Stimulated activated CD4-positive, alpha-beta T cell treated with anti-CD3 and anti-CD28 coated beads, Interleukin-4, amount 100 ng/mL, for 4 hours (primary cell): ENCODE results near the gene RING1.
"Not testable (repeated sequence)": the region's sequence is repeated elsewhere in the genome, so short reads cannot be mapped to it uniquely, and the experiment has no call there.

ENCODE experiments used
- DNase-seq, 2 experiments: peaks; one replicate each; pipeline ENCODE4 v3.0.0-alpha.2; 2020

RING1 gene

DNA sequence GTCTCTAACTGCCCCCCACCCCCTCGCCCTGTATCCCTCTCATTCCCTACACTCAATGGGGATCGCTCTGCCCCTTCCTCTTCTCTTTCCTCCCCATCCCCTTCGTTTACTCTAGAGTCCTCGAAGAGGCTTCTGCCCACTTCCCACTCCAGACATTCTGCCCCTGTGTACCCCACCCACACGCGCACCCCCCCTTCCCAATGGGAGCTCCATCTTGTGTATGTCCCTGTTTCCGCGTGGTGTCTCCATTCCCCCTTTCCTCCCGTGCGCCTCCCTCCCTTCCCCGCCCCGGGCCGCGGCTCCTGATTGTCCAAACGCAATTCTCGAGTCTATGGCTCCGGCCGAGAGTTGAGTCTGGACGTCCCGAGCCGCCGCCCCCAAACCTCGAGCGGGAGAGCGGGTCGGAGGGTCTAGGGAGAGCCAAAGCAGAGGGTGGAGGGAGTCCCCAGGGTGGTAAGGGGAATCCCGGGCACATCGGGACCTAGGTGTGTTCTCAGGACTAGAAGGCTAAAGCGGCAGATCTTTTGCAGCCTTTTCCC, 679 bp upstream of the RING1 start:
- DNase-seq: no peak

DNA sequence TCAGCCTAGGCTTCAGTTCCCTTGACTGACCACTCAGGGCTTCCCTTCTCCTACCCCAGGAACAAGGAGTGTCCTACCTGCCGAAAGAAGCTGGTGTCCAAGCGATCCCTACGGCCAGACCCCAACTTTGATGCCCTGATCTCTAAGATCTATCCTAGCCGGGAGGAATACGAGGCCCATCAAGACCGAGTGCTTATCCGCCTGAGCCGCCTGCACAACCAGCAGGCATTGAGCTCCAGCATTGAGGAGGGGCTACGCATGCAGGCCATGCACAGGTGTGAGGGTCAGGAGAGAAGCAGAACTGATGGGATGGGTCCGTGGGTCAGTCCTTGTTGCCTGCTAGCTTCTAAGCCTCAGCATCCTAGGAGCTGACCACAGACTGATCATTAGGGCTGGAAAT, 1.6 kb downstream of the RING1 start:
- no peak for DNase-seq

DNA sequence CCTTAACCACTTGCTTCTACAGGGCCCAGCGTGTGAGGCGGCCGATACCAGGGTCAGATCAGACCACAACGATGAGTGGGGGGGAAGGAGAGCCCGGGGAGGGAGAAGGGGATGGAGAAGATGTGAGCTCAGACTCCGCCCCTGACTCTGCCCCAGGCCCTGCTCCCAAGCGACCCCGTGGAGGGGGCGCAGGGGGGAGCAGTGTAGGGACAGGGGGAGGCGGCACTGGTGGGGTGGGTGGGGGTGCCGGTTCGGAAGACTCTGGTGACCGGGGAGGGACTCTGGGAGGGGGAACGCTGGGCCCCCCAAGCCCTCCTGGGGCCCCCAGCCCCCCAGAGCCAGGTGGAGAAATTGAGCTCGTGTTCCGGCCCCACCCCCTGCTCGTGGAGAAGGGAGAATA, 2.8 kb downstream of the RING1 start:
- DNase-seq: no peak

DNA sequence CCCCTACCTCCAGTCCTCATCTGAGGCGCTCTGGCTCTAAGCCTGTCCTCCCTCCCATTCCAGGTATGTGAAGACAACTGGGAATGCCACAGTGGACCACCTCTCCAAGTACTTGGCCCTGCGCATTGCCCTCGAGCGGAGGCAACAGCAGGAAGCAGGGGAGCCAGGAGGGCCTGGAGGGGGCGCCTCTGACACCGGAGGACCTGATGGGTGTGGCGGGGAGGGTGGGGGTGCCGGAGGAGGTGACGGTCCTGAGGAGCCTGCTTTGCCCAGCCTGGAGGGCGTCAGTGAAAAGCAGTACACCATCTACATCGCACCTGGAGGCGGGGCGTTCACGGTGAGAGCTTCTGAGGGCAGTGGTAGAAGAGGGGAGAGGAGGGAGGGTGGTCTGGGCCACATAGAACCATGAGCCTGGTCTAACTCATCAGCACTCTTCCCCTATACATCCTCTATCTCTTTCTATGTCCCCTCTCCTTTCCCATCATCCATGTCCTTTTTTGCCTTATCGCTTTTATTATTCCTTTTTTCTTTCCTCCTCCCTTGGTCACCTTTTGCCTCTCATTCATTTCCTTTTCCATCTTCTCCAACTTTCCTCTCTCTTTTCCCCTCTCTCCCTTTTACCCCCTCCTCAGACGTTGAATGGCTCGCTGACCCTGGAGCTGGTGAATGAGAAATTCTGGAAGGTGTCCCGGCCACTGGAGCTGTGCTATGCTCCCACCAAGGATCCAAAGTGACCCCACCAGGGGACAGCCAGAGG, 3.5 kb downstream of the RING1 start:
- DNase-seq: no peak

DNA sequence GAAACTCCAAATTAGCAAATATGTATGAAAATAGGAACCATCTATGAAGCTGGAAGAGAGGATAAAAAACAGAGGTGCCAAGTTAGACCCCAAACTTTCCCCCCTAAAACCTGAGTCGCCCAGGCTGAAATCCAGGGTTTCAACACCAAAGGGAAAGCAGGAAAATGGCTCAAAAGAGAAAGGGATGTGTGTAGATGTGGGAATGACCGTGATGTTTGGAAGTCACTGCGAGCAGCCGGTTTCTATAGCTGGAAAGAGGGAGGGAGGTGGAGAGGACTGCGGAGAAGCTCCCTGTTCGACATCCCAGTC, 4.5 kb downstream of the RING1 start:
- no peak for DNase-seq

DNA sequence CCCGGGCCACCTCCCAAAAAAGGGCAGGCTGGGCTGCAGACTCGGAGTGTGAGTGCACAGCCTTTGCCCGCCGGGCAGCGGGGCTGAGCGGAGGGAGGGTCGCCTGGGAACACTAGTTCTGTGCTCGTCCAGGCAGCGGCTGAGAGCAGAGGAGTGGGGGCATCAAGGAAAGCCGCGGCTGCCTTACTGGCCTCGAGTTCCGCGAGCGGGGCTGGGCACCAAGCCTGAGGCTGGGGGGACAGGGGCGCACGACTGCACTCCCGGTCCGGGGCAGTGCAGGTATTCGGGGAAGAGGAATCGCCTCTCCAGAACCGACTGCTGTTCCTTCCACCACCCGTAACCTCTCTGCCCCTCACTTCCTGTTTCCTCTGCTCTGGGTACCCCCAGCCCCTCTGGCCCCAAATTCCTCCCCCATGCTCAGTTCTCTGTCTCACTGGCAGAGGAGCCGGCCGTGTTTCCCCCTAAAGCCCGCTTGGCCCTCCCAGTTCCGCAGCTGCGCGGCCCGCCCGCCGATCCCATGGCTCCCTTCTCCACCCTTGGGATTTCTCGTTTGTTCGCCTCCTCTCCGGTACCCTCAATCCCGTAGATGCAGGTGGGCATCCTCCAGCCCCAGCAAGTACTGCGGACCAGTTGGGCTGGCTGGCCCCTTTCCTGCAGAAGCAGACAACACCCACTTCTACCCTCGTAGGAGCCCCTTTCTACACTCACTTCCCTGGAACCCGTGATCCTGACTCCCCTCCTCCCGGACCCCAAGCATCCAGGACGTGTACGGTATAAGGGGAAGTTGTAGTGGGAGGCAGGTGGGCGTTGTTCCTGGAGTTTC, 5.1 kb downstream of the RING1 start:
- no peak for DNase-seq

DNA sequence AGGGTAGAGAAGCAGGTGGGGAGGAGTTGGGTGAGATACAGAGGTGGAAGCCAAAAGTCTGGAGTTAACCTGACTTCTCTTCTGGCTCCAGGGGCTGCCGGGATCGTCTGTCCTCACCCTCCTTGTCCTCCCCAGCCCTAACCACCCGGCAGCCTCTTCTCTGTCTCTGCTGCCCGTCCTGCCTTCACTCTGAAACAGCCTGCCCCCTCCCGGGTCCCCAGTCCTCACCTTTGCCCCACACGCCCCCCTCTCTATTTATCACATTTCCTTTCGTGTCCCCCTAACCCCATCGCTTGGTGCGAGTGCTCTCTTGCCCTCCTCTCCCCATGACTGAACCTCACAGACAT, 5.7 kb downstream of the RING1 start:
- DNase-seq: no peak

DNA sequence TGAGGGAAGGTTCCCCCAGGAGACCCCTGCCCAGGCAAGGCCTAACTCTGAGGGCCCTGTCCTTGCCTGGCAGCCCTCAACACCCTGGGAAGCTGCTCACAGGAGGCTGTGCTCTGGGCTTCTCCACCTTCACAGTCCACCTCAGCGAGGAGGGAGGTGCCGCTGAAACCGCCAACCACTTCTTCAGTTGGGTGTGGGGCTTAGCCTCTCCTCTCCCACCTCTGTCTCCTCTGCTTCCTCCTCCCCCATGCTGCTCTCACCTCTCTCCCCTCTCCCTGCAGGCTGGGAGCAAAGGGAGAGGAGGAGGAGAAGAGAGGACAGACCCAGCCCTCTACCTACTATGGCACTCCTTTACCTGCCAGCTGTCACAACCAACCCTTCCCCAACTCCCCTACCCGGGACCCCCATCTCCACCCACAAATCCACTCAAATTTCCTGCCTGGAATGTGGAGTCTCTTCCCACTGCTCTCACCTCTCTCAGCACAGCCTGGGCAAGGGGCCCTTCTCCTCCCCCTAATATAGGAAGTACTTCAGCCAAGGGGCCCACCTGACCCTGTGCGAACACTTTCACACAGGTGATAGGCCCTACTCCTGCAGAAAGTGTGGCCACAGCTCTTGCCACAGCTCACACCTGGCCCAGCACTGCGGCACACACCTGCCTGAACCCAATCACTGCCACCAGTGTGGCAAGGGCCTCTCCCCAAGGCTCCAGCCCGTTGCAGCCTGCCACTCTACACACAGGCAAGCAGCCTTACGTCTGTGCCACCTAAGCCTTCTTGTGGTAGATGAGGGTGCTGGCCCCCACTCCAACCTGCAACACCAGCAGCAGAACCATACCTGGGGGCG, 7.2 kb downstream of the RING1 start:
- no peak for DNase-seq

DNA sequence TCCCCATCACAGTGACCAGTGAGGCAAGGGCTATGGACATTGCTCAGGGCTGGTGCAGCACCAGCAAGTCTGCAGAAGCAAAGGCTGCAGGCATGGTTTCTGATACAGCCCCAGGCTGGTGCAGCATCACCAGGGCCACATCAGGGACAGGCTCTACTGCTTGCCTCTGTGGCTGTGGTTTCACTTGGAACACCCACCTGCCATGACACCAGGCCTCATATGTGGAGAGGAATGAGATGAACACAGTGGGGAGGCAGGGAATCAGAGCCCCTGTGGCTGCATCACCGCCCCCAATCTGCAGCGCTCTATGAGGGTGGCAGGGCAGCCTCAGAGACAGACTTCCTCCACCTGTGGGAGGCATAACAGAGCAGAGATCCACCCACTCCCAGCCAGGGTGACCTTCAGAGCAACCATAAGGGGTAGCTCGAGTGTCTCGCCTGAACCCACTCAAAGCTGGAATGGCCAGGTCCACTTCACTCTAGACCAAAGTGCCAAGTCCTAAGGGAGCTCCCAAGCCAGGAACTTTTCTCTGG, 7.9 kb downstream of the RING1 start:
- no peak for DNase-seq

DNA sequence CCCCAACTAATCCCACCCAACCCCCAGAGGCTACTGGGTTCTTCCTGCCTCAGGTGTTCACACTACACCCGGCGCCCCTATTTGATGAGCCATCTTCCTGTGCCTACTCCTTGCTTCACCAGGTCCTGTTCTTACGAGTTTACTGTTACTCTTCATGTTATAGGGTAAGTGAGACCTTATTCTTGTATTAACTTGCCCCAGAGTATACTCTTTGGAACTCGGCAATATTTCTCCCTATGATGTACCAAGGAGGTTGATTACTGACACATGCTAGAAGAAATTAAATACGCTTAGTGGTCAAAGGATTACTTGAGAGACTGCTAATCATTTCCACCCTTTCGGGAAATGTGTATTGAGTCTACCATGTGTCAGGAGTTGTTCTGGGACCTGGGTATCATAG, 8.9 kb downstream of the RING1 start:
- no peak for DNase-seq

DNA sequence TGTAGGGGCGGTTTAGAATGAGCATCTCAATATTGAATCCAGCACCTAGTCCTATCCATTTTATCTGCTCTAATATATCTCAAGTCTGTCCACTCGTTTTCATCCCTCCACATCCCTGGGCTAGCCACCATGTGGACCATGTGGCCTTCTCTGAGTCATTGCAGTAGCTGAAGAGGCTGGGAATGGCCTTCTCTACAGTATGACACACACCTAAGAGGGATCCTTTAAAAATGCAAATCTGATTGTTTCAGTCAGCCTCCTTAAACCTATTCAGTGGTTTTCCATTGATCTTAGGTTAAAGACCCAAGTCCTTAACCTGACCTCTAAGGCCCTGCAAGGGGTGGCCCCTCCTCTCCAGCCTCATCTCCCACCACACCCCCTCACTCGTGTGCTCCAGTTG, 9.4 kb downstream of the RING1 start:
- DNase-seq: no peak

DNA sequence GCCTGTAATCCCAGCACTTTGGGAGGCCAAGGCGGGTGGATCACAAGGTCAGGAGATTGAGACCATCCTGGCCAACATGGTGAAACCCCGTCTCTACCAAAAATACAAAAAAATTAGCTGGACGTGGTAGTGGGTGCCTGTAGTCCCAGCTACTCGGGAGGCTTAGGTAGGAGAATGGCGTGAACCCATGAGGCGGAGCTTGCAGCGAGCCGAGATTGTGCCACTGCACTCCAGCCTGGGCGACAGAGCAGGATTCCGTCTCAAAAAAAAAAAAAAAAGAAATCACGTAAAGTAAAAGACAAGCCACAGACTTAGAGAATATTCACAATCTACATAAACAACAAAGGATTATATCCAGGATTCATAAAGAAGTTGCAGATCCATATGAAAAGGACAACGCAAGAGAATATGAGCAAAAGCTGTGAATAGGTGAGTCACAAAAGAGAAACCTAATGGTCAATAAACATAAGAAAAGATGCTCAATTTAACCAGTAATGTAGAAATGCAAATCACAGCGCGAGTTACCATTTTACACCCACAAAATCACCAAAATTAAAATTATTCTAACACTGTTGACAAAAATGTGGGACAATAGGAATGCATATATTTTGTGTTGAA, 18.3 kb downstream of the RING1 start:
- DNase-seq: not testable (repeated sequence)

DNA sequence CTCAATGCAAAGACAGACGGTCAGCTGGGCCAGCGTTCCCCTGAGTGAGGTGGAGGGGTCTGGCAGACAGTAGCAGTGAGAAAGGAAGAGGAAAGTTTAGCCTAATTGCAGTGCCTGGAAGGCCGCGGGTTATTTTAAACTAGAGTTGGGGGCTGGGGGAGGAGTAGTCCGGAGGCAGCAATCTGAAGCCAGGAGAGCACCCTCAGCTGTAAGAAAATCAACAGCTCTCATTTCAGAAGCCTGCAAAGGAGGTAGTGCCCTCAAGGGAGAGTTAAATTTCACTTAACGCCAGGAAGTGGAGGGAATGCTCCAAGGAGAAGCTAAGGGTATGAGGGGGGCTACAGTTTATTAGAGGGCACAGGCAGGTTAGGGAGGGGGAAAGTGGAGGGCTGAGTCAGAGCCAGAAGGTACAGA, 26.9 kb downstream of the RING1 start:
- no peak for DNase-seq

DNA sequence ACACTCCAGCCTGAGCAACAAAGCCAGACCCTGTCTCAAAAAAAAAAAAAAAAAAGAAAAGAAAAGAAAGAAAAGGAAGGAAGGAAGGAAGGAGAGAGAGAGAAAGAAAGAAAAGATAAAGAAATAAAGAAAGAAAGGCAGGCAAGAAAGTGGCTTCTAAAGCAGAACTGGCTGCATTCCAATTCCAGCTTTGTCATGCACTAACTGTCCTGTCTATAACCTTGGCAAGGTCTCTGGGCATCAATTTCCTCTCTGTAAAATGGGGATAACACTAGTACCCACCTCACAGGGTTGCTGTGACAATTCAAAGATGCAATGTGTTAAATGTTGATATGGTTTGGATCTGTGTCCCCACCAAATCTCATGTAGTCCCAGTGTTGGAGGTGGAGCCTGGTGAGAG, 28.0 kb downstream of the RING1 start:
- DNase-seq: no peak

DNA sequence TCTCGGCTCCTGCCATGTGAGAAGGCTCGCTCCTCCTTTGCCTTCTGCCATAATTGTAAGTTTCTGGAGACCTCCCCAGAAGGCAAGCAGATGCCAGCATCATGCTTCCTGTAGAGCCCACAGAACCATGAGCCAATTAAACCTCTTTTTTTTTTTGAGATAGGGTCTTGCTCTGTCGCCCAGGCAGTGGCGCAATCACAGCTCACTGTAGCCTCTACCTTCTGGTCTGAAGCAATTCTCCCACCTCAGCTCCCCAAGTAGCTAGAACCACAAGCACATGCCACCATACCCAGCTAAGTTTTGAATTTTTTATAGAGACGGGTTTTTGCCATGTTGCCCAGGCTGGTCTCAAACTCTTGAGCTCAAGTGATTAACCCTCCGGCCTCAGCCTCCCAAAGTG, 28.6 kb downstream of the RING1 start:
- DNase-seq: no peak

DNA sequence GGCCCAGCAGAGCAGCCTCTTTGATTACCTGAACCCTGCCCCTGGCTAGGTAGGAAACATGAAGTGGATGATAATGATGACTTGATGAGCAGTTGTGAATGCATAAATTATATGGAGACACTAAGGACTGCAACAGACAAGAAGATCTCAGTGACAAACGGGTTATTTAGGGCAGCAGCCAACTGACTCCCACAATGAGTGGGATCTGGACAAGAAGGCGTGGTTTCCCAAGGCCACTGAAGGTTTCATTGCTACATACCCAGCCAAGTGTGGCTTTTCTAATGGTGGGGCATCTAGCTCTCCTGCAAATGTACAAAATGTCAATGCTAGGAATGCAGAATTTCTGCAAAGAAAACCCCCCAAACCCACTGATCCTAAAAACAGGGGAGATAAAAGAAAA, 29.4 kb downstream of the RING1 start:
- no peak for DNase-seq

DNA sequence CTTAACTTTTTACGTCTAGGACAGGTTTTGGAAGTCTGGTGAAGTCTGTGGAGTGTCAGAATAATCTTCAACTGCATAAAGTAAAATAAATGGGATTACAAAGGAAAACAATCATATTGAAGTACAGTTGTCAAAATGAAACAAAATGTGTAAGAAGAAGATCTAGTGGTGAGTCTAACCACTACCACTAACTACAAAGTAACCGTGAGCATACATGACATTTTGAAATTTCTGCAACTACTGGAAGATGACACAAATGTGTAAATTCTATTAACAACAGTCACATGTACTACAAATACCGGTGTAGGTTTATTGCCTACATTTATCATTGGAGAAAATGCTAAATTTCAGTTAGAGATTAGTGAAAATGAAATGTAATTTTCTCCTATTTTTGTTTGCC, 33.7 kb downstream of the RING1 start:
- no peak for DNase-seq

DNA sequence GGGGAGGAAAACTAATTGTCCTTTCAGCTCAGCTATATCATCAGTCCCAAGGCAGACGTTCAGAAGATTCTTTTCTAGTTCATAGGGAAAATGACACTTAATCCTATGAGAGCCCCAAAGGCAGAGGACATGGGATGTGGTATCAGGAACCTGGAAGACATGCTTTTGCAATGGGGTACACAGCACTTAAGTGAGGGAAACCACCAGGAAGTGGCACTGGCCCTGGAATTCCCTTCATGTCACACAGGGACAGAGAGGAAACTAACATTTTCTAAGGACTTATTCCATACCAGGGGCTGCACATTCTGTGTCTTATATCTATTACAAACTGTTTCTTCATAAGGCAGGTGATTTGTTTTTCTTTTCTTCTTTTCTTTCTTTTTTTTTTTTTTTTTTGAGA, 35.2 kb downstream of the RING1 start:
- DNase-seq: no peak

DNA sequence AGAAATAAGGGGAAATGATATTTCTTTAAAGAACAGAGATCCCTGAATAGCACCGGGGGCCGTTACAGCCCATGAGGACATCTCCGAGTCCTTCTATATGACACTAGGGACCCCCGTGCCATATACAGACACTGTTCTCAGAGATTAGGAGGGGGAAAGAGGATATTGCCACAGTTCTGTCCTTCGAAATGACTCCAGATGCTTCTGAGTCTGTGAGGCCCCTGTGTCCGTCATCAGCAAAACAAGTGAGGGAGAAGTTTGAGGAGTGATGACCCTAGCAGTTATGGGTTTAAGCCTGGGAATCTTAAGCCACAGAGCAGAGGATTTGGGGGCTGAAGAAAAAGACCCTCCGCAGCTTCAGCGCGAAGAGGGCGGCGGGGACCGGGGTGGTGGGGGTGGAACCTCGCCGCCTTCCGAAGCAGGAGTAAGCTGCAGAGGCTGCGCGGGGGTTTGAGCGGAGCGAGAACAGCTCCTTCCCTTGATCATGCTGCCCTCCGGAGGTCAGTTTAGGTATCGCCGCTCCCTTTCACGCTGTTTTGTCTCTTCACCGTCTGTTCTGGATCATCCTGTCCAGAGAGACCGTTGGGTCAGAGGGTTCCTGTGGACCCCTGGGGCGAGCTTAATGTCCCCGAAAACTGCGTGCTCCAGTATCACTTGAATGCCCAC, 39.8 kb downstream of the RING1 start:
- DNase-seq: peak; percentile 88 to 90

DNA sequence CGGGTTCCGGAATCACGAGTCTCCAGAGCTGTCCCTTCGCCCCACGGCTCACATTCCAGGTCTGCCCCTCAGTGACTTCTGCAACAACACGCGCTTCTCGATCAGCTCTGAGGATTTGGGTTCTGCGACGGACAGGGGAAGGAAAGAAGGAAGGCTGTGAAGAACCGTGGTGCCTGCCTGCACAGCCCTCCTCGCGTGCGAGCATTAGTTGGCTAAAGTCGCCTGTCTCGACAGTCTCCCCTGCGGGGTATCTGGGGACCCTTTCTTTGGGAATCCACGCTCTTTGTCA, 40.3 kb downstream of the RING1 start:
- no peak for DNase-seq

DNA sequence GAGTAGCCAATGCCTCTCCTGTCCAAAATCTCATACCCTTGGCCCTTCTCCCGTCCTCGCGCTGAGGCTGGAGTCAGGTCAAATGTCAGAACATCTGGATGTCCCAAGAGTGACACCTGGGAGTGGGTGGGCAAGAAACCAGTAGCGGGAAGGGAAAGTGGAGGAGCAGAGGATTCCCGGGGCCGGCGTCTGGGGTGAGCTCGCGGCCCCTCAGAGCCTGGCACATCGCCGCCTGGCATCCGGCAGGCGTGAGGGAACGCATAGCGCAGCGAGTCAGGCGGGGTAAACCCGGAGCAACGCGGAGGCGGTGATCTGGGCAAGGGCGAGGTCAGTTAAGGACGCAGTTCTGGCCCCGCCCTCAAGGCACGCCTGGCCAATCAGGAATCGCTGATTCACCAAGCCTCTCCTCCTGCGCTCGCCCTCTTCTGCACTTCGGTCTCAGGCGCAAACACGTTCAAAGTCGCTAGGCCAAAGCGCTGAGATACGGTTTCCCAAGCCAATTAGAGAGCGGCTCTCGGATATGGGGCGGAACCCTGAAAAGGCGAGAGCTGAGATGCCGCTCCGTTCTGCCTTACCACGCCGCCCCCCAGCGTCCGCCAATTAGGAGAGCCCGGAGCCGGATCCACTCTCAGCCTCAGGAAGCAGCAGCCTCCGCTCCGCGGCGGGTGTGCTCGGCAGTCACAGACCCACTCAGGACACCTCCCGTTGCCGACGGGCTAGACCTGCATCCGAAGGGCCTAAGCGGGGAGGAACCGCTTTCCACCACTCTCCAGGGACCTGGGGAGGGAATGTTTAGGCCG, 40.8 kb downstream of the RING1 start:
- DNase-seq: peak; percentile 89 to 94
